HL-60/S4 (cell line): ENCODE data around the gene TRIM66.

ENCODE experiments used
- in situ Hi-C: fragments of 300-500 bp; cut with MboI; formaldehyde crosslinking; loops from 2 replicates; pipeline ENCODE4 v1.14.3; 2022; ENCODE audit warnings: low sequenced_read_pairs

The TRIM66 gene

DNA sequence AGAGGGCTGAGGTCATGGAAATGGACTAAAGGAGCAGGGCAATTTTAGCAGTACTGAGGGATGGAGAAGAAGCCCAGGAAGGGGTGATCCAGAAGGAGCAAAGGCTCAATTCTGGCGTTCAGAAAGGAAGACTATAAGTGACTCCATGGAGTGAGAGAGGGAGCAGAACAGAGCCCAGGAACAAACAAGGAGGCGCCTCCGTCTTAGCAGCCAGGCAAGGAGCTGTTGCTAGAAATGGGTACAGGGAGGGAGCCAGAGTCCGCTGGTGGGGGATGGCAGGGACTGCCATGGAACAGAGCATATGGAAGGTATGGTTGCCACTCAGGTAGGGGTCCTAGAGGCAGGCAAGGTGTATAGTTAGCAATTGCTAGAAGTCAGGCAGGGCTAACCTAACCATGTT is 68.0 kb downstream of the TRIM66 start:
- in situ Hi-C loops, result no loop called here

- in situ Hi-C loops, result no loop called here
These were observed 69.4 kb downstream of the TRIM66 start for GRCh38 chr11:8613036-8613435.

- in situ Hi-C loops, result no loop called here
These were observed 69.9 kb downstream of the TRIM66 start for GRCh38 chr11:8612522-8612921.

- in situ Hi-C loops, result no loop called here
These were observed 71.8 kb downstream of the TRIM66 start for GRCh38 chr11:8610532-8611116.

DNA sequence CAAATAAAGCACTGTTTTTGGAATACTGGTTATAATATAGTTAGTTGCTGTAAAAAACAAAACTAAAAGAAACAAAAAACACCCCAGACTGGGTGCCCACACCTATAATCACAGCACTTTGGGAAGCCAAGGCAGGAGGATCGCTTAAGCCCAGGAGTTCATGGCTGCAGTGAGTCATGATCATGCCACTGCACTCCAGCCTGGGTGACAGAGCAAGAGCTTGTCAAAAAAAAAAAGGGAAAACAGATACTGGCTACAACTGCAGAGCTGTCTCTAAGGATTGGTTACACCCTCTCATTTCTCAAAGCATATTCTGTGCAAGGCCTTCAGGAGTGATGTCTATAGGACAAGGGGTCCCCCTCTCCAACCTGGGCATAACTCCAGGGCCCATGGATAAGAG is 73.8 kb downstream of the TRIM66 start:
- in situ Hi-C loops, result no loop called here

DNA sequence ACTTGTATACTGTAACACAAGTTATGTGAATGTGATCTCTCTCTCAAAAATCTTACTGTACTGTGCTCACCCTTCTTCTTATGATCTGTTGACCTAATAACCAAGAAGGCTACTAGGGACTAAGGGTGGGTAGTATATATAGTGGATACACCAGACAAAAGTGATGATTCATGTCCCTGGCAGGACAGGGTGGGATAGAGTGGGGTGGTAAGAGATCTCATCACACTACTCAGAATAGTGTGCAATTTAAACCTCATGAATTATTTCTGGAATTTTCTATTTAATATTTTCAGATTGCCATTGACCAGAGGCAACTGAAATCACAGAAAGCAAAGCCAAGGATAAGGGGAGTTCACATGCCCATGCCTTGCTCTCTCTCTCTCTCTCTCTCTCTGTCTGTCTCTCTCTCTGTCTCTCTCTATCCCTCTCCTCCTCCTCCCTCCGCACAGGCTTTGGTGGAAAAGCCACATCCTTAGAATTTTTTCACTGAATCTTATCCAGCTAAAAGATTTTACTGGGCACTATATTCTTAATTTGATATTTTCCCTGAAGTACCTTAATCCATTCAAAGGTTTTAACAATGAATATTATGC is 76.4 kb downstream of the TRIM66 start:
- in situ Hi-C loops, result no loop called here

- in situ Hi-C loops, result no loop called here
These were observed 78.3 kb downstream of the TRIM66 start for GRCh38 chr11:8604078-8604723.

DNA sequence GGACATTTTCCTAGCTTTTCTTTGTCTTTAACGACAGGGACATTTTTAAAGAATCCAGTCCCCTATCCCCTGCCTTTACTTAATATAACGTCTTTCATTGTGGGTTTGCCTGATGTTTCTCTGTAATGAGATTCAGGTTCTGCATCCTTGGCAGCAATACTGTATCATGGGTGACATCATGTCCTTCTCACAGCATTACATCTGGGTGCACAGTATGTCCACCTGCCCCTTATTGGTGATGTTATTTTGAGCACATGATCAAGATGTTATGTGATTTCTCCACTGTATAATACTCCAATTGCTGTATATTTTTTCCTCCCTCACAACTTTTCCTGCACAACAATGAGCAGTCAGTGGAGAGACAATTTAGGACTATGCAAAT is 78.8 kb downstream of the TRIM66 start:
- in situ Hi-C loops, result no loop called here

DNA sequence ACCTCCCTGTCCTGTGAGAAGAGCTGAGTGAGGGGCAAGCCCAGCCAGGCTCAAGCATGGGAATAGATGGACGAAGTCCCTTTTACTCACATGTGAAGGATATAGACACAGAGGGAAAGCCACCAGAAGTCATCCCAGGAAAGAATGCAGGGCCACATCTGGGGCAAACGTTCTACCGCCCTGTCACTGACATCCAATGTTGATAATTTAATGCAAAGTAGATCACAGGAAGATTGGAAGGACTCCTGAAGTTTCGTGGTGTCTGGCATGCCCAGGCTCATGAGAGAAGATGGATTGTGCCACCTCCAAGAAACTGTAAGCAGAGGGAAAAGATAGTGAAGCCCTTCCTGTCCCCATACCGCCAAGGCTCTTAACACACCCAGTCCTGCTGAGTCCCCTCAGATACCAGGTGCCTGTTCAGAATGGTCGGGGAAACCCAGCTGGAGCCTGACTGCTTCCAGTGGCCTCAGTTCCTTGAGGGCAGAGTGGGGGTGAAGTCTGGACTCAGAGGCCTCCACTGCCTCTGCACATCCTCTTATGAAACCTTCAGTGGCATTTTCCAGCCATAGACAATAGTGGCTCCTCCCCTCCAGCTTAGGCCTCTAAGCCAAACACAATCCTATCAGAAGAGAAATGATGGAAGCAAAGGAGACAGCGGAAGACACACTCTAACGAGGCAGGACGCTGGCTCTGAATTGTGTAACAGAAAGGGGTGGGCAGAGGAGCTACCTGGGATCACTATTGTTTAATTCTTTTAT is 80.9 kb downstream of the TRIM66 start:
- in situ Hi-C loops, result no loop called here

DNA sequence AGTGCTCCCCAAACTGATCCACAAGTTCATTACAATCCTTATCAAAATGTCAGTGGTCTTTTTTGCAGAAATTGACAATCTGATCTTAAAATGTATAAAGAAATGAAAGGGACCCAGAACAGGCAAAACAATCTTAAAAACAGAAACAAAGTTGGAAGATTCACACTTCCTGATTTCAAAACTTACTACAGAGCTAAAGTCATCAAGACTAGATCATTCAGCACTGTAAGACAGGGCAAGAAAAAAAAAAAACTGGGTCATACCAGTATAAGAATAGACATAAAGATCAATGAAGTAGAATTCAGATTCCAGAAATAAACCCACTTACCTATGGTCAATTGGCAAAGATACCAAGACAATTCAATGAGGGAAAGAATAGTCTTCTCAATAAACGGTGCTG is 84.0 kb downstream of the TRIM66 start:
- in situ Hi-C loops, result no loop called here

GRCh38 chr11:8597182-8597581 is 85.3 kb downstream of the TRIM66 start:
- in situ Hi-C loops, result no loop called here

GRCh38 chr11:8596504-8597046 is 85.9 kb downstream of the TRIM66 start:
- in situ Hi-C loops, result no loop called here

DNA sequence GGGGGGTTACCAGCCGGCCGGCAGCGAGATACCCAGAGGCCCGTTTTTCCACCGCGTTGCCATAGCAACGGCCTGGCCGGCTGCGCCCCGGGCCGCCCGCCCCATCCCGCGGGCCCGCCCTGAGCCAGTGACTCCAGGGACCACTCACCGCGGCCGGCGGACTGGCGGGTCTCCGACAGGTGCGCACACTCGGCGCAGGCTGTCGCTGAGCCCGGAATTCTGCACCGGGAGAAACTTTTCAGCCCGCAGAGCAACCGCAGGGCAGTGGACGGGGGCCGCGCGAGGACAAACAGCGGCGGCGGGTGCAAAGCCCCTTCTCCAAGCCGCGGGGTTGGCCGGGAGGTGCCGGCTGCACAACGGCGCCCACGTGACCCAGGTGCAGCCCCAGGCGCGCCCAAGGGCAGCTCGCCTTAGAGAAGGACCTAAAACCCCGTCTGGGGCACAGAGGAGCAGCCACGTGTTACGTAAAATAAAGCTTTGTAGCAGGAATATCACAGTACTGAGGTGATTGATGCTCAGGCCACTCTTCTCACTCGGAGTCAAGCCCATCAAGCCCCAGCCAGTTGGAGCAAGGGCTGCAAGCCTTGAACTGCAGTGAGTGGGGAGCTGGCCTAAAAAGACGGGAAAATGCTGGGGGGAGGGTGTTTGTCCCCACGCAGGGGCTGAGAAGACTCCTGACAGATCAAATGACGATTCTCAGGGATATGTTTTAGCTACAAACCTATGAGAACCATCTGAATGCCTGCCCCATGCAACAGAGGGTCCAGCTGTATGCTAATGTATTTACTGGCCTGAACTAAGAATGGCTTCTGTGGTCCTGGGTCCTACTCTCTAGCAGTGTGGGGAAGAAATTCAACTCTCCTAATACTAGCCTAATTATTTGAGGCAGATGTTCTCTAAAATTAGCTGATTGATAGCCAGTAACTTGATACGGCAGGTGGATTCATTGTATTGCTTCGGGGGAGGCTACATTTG is 88.2 kb downstream of the TRIM66 start, which contains the start of gene STK33:
TSS of gene STK33 (minus strand) at position 294 of the 975 bp plus-strand sequence. CDS start 119,323 bp downstream, outside the sequence.
- in situ Hi-C loops, result no loop called here

DNA sequence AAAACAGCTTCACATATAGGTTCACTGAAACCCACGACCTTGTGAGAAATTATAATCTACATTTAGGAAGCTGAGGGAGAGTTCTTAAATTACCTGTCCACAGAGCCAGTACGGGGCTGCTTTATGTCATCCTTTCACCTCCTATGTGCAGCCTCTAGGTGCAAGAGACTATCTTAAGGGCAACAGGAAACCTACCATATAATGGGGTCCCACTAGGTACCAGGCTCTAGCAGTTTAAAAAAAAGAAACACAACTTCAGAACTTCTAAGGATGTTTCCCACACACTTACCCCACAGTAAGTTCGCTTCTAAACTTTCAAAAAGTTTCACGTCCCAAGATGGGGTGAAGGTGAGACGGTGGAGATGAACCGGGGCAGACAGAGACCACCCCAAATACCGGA is 89.0 kb downstream of the TRIM66 start:
- in situ Hi-C loops, result no loop called here

DNA sequence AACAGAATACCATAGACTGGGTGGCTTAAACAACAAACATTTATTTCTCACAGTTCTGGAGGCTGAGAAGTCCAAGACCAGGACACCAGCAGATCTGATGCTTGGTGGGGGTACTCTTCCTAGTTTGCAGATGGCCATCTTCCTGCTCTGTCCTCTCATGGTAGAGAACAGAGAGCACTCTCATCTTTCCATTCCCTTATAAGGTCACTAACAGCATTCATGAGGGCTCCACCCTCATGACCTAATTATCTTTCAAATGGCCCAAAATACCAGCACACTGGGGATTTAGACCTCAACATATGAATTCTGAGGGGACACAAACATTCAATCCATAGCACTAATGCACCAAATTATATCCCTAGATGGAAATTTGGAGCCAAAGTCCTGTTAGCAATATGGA is 94.5 kb downstream of the TRIM66 start:
- in situ Hi-C loops, result no loop called here

GRCh38 chr11:8586805-8587204 is 95.7 kb downstream of the TRIM66 start:
- in situ Hi-C loops, result no loop called here

DNA sequence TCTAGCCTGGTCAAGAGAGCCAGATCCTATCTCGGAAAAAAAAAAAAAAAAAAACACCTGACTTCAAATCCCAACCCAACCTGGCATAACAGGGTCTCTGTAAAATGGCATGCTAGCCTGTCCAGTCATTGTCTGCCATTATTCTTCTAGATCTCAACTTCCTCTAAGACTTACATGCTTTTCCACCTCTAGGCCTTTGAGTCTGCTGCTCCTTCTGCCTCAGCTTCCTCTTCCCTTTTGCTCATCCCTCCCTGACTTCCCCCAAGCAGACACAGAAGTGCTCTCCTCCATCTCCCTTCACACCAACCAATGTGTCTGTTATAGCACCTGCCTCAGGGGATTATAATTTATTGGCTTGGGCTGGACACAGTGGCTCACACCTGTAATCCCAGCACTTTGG is 96.3 kb downstream of the TRIM66 start:
- in situ Hi-C loops, result no loop called here

DNA sequence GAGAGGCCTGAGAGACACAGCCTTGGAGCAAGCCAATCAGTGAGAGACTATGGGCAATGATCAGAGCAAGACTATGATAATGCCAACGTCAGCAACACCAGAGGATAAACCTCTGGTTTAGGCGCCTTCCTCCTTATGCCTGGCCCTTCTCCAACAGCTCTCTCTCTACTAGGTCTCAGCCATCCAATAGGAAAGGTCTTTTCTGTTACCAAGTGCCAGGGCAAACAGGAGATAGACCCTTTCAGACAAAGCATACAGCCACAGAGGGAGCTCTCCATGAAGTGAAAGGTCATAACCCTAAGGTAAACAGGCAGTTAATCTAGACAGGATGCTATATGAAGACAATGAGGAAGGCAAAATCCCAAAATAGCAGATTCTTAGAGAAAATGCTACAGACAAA is 98.0 kb downstream of the TRIM66 start:
- in situ Hi-C loops, result no loop called here

DNA sequence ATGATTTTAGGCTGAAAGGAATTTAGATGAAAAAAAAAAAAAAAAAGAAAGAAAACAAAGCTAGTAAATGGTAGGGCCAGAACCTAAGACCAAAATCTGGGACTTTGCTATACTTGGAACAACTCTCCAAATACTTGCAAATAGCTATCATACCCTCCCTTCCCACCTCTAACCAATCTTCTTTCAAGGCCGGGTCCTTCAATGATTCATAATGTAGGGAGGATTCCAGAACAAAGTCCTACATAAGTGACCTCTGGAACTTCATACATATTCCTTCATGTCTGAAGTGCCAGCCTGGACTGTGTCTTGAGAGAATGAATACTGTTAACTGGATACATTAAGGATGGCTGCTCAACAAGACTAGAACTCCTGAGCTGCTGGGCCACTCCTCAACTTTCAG is 98.4 kb downstream of the TRIM66 start:
- in situ Hi-C loops, result no loop called here

DNA sequence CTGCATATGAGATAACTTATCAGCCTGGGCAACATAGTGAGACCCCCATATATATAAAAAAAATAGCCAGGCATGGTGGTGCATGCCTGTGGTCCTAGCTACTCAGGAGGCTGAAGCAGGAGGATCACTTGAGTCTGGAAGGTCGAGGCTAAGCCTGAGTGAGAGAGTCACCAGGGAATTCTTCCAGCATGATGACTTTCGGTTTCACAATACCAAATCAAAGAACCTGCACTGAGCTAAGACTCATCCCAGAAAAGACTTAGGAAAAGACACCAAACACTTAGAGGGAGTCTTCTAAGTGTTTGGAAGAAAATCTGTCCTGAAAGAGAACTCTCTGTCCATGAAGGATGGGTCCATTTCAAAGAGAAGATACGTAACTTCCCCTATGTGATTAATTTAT is 101.2 kb downstream of the TRIM66 start:
- in situ Hi-C loops, result no loop called here
